HCT116 (cell line): ENCODE data around the gene PPP1R12B. TPM values are rescaled to one million over a fixed set of nuclear protein-coding genes. Genes with fewer than 3 reads are reported as not detected.
"Not testable (repeated sequence)": the region's sequence is repeated elsewhere in the genome, so short reads cannot be mapped to it uniquely, and the experiment has no call there.

Experiments used
- ATAC-seq: fragments of 200-7000 bp; cut with Tn5 transposase; 2 replicates; pipeline ENCODE4 v1.9.1; 2020; ENCODE audit warnings: mild to moderate bottlenecking, moderate library complexity
- BruUV-seq: library from RNA; stranded (reverse); fragments of 400-500 nt; replicated peaks from 2 replicates; lab custom pipeline; 2021; lab: Mats Ljungman, UMichigan
- CTCF ChIA-PET: fragments of 300-600 bp; sonication (Branson Sonifier 250); formaldehyde crosslinking; loops from one replicate; lab custom pipeline; 2021; ENCODE audit warnings: antibody characterized with exemption; lab: Charles Lee
- POLR2A ChIA-PET: fragments of 300-600, 350-600 bp; sonication (Branson Sonifier 250); formaldehyde crosslinking; loops from one replicate; lab custom pipeline; 2021; ENCODE audit warnings: antibody characterized with exemption; lab: Charles Lee
- RAD21 ChIA-PET, 2 experiments: fragments of 300-600 bp; sonication (Branson Sonifier 250); formaldehyde crosslinking; loops; one replicate each; lab custom pipeline; 2023; ENCODE audit warnings: low total read pairs in 2 of 2; ENCODE audit not compliant: uncharacterized antibody in 2 of 2, unreplicated experiment in 2 of 2, low non-redundant PET in 1 of 2; lab: Charles Lee
- DNase-seq: peaks from one replicate; pipeline ENCODE4 v3.0.0-alpha.2; 2010; ENCODE audit warnings: low read depth, low spot score
- H2AFZ ChIP-seq: fragments of 200-600 bp; shearing (Covaris generic), sonication (generic); 2 replicates; pipeline ENCODE4 v1.6.1; 2017; ENCODE audit warnings: low read depth, mixed run types, mixed read lengths, antibody characterized with exemption, low read length; ENCODE audit not compliant: poor library complexity, severe bottlenecking
- H3K27ac ChIP-seq: 2 replicates; pipeline ENCODE4 v1.5.1; 2012; ENCODE audit warnings: low read depth, low read length
- H3K27me3 ChIP-seq: fragments of 200-600 bp; sonication (generic); 2 replicates; pipeline ENCODE4 v1.6.1; 2016; ENCODE audit warnings: mixed run types, low read length, mixed read lengths; ENCODE audit not compliant: insufficient read depth
- H3K36me3 ChIP-seq, 2 experiments: fragments of 200-500 bp in 1 of 2; fragments of 200-600 bp in 1 of 2; sonication (Bioruptor generic) in 1 of 2; sonication (generic) in 1 of 2; 2 replicates each; pipeline versions ENCODE4 v1.5.1 to v1.6.1; 2014 to 2016; ENCODE audit warnings: low read length in 2 of 2, inconsistent platforms in 1 of 2, mixed read lengths in 1 of 2, mixed run types in 1 of 2; ENCODE audit not compliant: insufficient read depth in 2 of 2, control insufficient read depth in 1 of 2
- H3K4me1 ChIP-seq, 2 experiments: fragments of 200-600 bp in 1 of 2; sonication (generic) in 1 of 2; 2 replicates each; pipeline versions ENCODE4 v1.5.1 to v1.6.1; 2012 to 2017; ENCODE audit warnings: low read length in 2 of 2, inconsistent platforms in 1 of 2, mild to moderate bottlenecking in 1 of 2, mixed read lengths in 1 of 2, mixed run types in 1 of 2, moderate library complexity in 1 of 2; ENCODE audit not compliant: insufficient read depth in 2 of 2, control insufficient read depth in 1 of 2
- H3K4me2 ChIP-seq: fragments of 200-600 bp; sonication (generic); 2 replicates; pipeline ENCODE4 v1.6.1; 2017; ENCODE audit warnings: mixed run types, low read length, mixed read lengths
- H3K4me3 ChIP-seq, 2 experiments: fragments of 200-600 bp in 1 of 2; sonication (generic) in 1 of 2; replicated peaks in 1 of 2; 2 replicates each; pipeline ENCODE4 v1.5.1; 2011 to 2016; ENCODE audit warnings: low read length in 2 of 2, control low read depth in 1 of 2, low read depth in 1 of 2, mild to moderate bottlenecking in 1 of 2, mixed read lengths in 1 of 2, mixed run types in 1 of 2
- H3K79me2 ChIP-seq: fragments of 200-600 bp; sonication (generic); 2 replicates; pipeline ENCODE4 v1.6.1; 2017; ENCODE audit warnings: mild to moderate bottlenecking, mixed run types, low read length, moderate library complexity, mixed read lengths; ENCODE audit not compliant: insufficient read depth
- H3K9ac ChIP-seq: fragments of 200-600 bp; sonication (generic); 2 replicates; pipeline ENCODE4 v1.6.1; 2016; ENCODE audit warnings: low read length, mixed read lengths
- H3K9me2 ChIP-seq: fragments of 200-600 bp; sonication (generic), shearing (Covaris generic); 2 replicates; pipeline ENCODE4 v1.6.1; 2017; ENCODE audit warnings: mixed run types, mild to moderate bottlenecking, moderate library complexity; ENCODE audit not compliant: insufficient read depth
- H3K9me3 ChIP-seq, 2 experiments: fragments of 200-500 bp in 1 of 2; fragments of 200-600 bp in 1 of 2; sonication (Bioruptor generic) in 1 of 2; sonication (generic) in 1 of 2; 2 replicates each; pipeline ENCODE4 v1.6.1; 2014 to 2017; ENCODE audit warnings: low read length in 2 of 2, mixed read lengths in 2 of 2, inconsistent platforms in 1 of 2, low read depth in 1 of 2, mild to moderate bottlenecking in 1 of 2, mixed run types in 1 of 2, moderate library complexity in 1 of 2; ENCODE audit not compliant: control insufficient read depth in 1 of 2, insufficient read depth in 1 of 2
- H4K20me1 ChIP-seq: fragments of 200-600 bp; sonication (generic), shearing (Covaris generic); 2 replicates; pipeline ENCODE4 v1.6.1; 2017; ENCODE audit warnings: mixed run types, mild to moderate bottlenecking, moderate library complexity; ENCODE audit not compliant: insufficient read depth
- CBX3 ChIP-seq: IDR thresholded peaks from 2 replicates; pipeline ENCODE4 v1.6.1; 2012; ENCODE audit warnings: low read depth
- ELF1 ChIP-seq: IDR thresholded peaks from 2 replicates; pipeline ENCODE4 v1.6.1; 2012; ENCODE audit warnings: low read depth, borderline replicate concordance
- POLR2A ChIP-seq: IDR thresholded peaks from 2 replicates; pipeline ENCODE4 v1.7.0; 2011; ENCODE audit warnings: borderline replicate concordance; ENCODE audit not compliant: insufficient read depth, insufficient read length; ENCODE audit errors: extremely low read depth
- POLR2AphosphoS5 ChIP-seq: IDR thresholded peaks from 2 replicates; pipeline ENCODE4 v1.6.1; 2011; ENCODE audit warnings: mild to moderate bottlenecking, low read depth, low read length, moderate library complexity
- RAD21 ChIP-seq: IDR thresholded peaks from 2 replicates; pipeline ENCODE4 v1.6.1; 2012; ENCODE audit warnings: low read depth, mild to moderate bottlenecking
- SP1 ChIP-seq: IDR thresholded peaks from 2 replicates; pipeline ENCODE4 v1.6.1; 2012; ENCODE audit warnings: low read depth
- ZFX ChIP-seq: fragments of 450-650 bp; IDR thresholded peaks from 2 replicates; pipeline ENCODE4 v1.6.1; 2017
- ZNF274 ChIP-seq: fragments of 200-500 bp; sonication (Bioruptor generic); IDR thresholded peaks from 2 replicates; pipeline ENCODE4 v1.6.1; 2014; ENCODE audit warnings: mild to moderate bottlenecking, low read depth, low read length, inconsistent platforms
- intact Hi-C: fragments of 100-400 bp; cut with micrococcal nuclease; formaldehyde crosslinking; loops from 2 replicates; pipeline ENCODE4 v1.10.0; 2022
- total RNA-seq: library from RNA; stranded (reverse); gene quantifications from one replicate; pipeline ENCODE4 v1.2.1, GENCODE V29; 2021; ENCODE audit not compliant: unreplicated experiment
- TF ChIP-seq, protein P1 (sequence below): IDR thresholded peaks from 2 replicates; pipeline ENCODE4 v1.6.1; 2012; ENCODE audit warnings: low read depth
- TF ChIP-seq, protein P2 (sequence below): IDR thresholded peaks from 2 replicates; pipeline ENCODE4 v1.6.1; 2012
- TF ChIP-seq, protein P3 (sequence below): IDR thresholded peaks from 2 replicates; pipeline ENCODE4 v1.6.1; 2011; ENCODE audit warnings: mild to moderate bottlenecking, low read length, moderate library complexity; ENCODE audit not compliant: insufficient replicate concordance; ENCODE audit errors: extremely low read depth
- TF ChIP-seq, protein P4 (sequence below), 3 experiments: fragments of 200-600 bp in 1 of 3; sonication (generic) in 1 of 3; IDR thresholded peaks in 2 of 3; conservative IDR thresholded peaks in 1 of 3; 2 replicates each; pipeline ENCODE4 v1.5.1; 2012 to 2017; ENCODE audit warnings: low read depth in 2 of 3, low read length in 2 of 3, antibody characterized with exemption in 1 of 3, borderline replicate concordance in 1 of 3, control low read depth in 1 of 3, mild to moderate bottlenecking in 1 of 3, mixed read lengths in 1 of 3, mixed run types in 1 of 3, moderate library complexity in 1 of 3; ENCODE audit not compliant: insufficient read depth in 1 of 3

Gene PPP1R12B
- total RNA-seq, 1 experiment from 2014 or later: 14.3 TPM

DNA sequence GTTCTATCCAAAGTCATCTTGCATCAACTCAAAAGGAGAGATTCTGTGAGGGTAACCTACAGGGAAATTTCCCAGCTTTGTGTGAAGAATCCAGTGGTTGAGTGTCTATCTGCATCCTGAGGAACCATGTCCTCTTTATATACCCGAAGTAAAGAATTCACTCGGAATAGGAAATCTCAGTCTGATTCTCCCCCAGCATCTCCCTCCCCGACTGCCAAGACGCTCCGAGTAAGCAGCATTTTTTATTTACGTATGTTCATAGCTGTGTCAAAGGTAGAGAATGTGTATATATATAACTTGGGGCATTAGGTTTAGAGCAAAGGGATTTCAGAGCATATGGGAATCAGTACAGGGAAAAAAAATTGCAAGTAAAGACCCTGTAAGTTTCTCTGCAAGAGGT lies 191.5 kb downstream of the PPP1R12B start (continued):
- TF ChIP-seq, protein P1, sequence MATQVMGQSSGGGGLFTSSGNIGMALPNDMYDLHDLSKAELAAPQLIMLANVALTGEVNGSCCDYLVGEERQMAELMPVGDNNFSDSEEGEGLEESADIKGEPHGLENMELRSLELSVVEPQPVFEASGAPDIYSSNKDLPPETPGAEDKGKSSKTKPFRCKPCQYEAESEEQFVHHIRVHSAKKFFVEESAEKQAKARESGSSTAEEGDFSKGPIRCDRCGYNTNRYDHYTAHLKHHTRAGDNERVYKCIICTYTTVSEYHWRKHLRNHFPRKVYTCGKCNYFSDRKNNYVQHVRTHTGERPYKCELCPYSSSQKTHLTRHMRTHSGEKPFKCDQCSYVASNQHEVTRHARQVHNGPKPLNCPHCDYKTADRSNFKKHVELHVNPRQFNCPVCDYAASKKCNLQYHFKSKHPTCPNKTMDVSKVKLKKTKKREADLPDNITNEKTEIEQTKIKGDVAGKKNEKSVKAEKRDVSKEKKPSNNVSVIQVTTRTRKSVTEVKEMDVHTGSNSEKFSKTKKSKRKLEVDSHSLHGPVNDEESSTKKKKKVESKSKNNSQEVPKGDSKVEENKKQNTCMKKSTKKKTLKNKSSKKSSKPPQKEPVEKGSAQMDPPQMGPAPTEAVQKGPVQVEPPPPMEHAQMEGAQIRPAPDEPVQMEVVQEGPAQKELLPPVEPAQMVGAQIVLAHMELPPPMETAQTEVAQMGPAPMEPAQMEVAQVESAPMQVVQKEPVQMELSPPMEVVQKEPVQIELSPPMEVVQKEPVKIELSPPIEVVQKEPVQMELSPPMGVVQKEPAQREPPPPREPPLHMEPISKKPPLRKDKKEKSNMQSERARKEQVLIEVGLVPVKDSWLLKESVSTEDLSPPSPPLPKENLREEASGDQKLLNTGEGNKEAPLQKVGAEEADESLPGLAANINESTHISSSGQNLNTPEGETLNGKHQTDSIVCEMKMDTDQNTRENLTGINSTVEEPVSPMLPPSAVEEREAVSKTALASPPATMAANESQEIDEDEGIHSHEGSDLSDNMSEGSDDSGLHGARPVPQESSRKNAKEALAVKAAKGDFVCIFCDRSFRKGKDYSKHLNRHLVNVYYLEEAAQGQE: no peak
- TF ChIP-seq SP1 (no peak), ELF1 (no peak), RAD21 (no peak), ZNF274 (no peak), ZFX (no peak)
- TF ChIP-seq, protein P2, sequence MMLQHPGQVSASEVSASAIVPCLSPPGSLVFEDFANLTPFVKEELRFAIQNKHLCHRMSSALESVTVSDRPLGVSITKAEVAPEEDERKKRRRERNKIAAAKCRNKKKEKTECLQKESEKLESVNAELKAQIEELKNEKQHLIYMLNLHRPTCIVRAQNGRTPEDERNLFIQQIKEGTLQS: no peak

DNA sequence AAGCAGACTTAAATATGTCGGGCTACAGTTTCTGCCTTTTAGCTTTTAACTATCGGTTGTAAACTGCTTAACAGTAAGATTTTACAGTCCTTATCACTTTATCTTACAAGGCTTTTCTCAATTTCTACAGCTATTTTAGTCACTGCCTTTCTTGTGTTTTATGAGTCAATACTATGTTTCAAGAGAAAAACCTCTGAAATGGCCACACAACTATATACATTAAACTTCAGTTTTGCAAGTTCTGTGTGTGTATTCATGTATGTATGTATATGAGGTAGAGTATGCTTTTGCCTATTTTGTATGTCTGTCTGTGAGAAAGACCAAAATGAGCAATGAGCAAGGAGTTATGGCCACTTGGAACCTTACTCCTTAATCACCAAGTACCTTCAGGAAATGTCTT lies 191.9 kb downstream of the PPP1R12B start:
- ChIA-PET CTCF (no interaction called here), RAD21 (no interaction called here), POLR2A (no interaction called here)
- H3K79me2 ChIP-seq: no peaks in the 10 kb centered on the region
- H3K9me2 ChIP-seq: no peaks in the 10 kb centered on the region
- no peaks in the 10 kb centered on the region for H3K9me3 ChIP-seq
- no peak overlapping the region for H2AFZ ChIP-seq
- no peak for DNase-seq
- no peaks in the 10 kb centered on the region for H4K20me1 ChIP-seq
- H3K4me3 ChIP-seq: no peak overlapping the region
- H3K27me3 ChIP-seq: no peaks in the 10 kb centered on the region
- H3K36me3 ChIP-seq: no peaks in the 10 kb centered on the region
- no peak for ATAC-seq
- H3K9ac ChIP-seq: no peak overlapping the region
- BruUV-seq: no TSS peak
- H3K27ac ChIP-seq: no peak overlapping the region
- TF ChIP-seq POLR2AphosphoS5 (no peak), POLR2A (no peak), CBX3 (no peak)
- TF ChIP-seq, protein P3, sequence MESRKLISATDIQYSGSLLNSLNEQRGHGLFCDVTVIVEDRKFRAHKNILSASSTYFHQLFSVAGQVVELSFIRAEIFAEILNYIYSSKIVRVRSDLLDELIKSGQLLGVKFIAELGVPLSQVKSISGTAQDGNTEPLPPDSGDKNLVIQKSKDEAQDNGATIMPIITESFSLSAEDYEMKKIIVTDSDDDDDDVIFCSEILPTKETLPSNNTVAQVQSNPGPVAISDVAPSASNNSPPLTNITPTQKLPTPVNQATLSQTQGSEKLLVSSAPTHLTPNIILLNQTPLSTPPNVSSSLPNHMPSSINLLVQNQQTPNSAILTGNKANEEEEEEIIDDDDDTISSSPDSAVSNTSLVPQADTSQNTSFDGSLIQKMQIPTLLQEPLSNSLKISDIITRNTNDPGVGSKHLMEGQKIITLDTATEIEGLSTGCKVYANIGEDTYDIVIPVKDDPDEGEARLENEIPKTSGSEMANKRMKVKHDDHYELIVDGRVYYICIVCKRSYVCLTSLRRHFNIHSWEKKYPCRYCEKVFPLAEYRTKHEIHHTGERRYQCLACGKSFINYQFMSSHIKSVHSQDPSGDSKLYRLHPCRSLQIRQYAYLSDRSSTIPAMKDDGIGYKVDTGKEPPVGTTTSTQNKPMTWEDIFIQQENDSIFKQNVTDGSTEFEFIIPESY: no peak
- TF ChIP-seq, protein P4, sequence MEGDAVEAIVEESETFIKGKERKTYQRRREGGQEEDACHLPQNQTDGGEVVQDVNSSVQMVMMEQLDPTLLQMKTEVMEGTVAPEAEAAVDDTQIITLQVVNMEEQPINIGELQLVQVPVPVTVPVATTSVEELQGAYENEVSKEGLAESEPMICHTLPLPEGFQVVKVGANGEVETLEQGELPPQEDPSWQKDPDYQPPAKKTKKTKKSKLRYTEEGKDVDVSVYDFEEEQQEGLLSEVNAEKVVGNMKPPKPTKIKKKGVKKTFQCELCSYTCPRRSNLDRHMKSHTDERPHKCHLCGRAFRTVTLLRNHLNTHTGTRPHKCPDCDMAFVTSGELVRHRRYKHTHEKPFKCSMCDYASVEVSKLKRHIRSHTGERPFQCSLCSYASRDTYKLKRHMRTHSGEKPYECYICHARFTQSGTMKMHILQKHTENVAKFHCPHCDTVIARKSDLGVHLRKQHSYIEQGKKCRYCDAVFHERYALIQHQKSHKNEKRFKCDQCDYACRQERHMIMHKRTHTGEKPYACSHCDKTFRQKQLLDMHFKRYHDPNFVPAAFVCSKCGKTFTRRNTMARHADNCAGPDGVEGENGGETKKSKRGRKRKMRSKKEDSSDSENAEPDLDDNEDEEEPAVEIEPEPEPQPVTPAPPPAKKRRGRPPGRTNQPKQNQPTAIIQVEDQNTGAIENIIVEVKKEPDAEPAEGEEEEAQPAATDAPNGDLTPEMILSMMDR (IDR thresholded peaks at IDR 0.05 in 2 of 3, conservative IDR thresholded peaks at IDR 0.05 in 1 of 3; ENCODE audit: borderline replicate concordance in 1 of 3, insufficient read depth in 1 of 3, low read depth in 2 of 3, low read length in 2 of 3): no peak
- no peak overlapping the region for H3K4me2 ChIP-seq
- H3K4me1 ChIP-seq: no peaks in the 10 kb centered on the region
- intact Hi-C loops: no loop called here

DNA sequence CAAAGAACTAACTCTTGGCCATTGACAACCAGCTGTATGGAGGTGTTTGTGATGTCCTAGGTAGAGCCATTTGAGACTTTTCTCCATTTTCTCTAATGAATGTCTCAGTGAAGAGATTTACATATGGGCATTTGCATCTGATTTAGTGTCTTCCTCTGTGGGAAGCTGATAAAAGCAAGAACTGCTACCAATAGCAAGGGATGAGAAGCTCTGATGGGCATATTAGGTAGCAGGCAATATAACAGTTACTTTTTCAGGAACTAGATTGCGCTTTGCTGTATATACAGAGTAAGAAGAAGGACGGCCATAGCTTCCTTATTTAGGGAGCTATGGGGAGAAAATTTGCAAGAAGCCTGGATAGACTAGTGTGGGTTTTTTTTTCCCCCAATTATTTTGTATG lies 192.4 kb downstream of the PPP1R12B start:
- H3K4me3 ChIP-seq, RAD21 ChIA-PET, H3K27ac ChIP-seq, H3K9ac ChIP-seq, CTCF ChIA-PET, POLR2A ChIA-PET, H4K20me1 ChIP-seq, H3K36me3 ChIP-seq, H3K4me2 ChIP-seq, H3K9me2 ChIP-seq, BruUV-seq, H3K27me3 ChIP-seq, intact Hi-C loops, H3K9me3 ChIP-seq, ATAC-seq, DNase-seq, H3K4me1 ChIP-seq, H3K79me2 ChIP-seq, H2AFZ ChIP-seq: not testable (repeated sequence)
